Cardiac muscle cell (in vitro differentiated cells and primary cell): ENCODE measurements around the gene ITGAV. TPM values are rescaled to one million over a fixed set of nuclear protein-coding genes. Genes with fewer than 3 reads are reported as not detected.
A peak's percentile ranks its signal among the peaks of the same experiment; 100 is the strongest.

ENCODE experiments used
- DNase-seq, 2 donors: peaks; one replicate each; pipeline versions ENCODE4 v3.0.0 to v3.0.0-alpha.2; 2010 to 2017; ENCODE audit warnings: low read depth in 1 of 2, low spot score in 1 of 2
- H3K27ac ChIP-seq: fragments of 200-600 bp; sonication (generic); 2 replicates; pipeline ENCODE4 v1.5.1; 2016
- H3K27me3 ChIP-seq: fragments of 200-600 bp; sonication (generic); 2 replicates; pipeline ENCODE4 v1.6.0; 2016; ENCODE audit warnings: control low read depth
- H3K36me3 ChIP-seq: fragments of 200-600 bp; sonication (generic); 2 replicates; pipeline ENCODE4 v1.5.1; 2016; ENCODE audit warnings: control low read depth
- H3K4me1 ChIP-seq: fragments of 200-600 bp; sonication (generic); 2 replicates; pipeline ENCODE4 v1.8.1; 2017; ENCODE audit warnings: low read depth, mild to moderate bottlenecking, mixed run types
- H3K4me3 ChIP-seq: fragments of 200-600 bp; sonication (generic); 2 replicates; pipeline ENCODE4 v1.5.1; 2016; ENCODE audit warnings: mild to moderate bottlenecking
- H3K9me3 ChIP-seq: fragments of 200-600 bp; sonication (generic); 2 replicates; pipeline ENCODE4 v1.5.1; 2017; ENCODE audit warnings: low read depth, mild to moderate bottlenecking, control low read depth
- polyA plus RNA-seq: library from polyadenylated mRNA; unstranded; fragments of >200 nt; fragmentation: Nextera tagmentation; extraction: Ambion mirVana; gene quantifications from 2 replicates; pipeline ENCODE4 v1.2.1, GENCODE V29; 2016
- total RNA-seq: library from RNA; depleted of rRNA; stranded (reverse); fragments of >200 nt; gene quantifications from 2 replicates; pipeline ENCODE4 v1.2.3, GENCODE V29; 2016
- TF ChIP-seq, protein P1 (sequence below): IDR thresholded peaks from 2 replicates; pipeline ENCODE4 v1.5.1; 2012; ENCODE audit warnings: low read depth, mild to moderate bottlenecking, low read length

Gene ITGAV
- total and polyA plus RNA-seq, 2 experiments from 2014 or later: 39.4 to 99.8 TPM

DNA sequence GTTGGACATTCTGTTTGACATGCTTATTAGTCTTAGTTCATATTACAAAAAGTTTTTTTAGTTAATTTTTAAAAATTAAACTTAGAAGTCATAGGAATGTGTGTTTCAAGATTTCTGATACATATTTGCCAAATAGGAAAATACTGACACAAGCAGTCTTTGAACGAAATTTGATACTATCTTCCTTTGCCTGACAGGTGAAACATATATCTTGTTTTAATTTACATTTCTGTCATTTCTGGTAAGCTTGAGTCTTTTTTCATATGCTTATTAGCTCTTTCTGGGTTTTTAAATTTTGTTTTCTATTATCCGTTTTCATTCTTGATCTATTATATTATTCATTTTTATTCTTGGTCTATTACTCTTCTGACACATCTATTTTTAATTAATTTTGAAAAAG lies 24.5 kb downstream of the ITGAV start:
- Histone ChIP-seq H3K27ac (no peak overlapping the region), H3K4me3 (no peak overlapping the region), H3K4me1 (peaks cover 28% of the 10 kb centered on the region)

DNA sequence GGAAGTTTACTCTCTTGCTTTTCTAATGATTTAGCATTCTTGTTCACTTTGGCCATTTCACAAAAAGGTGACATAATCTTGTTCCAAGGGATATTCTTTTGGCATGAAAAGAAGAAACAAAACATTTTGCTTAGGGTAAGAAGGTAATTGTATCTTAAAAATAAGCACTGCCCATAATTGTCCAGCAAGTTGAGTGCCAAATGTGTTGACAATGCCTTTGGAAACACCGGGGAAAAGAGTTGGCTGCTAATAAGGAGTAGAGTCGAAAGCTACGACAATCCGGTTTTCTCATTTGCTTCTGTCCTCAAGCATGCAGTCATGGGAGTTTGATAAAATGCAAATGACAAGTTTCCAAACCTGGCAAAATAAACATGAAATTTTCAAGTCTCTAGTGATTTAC lies 27.3 kb downstream of the ITGAV start:
- no peak overlapping the region for H3K4me3 ChIP-seq
- H3K27me3 ChIP-seq: no peaks in the 10 kb centered on the region
- peak overlapping the region; percentile 21 for H3K27ac ChIP-seq
- H3K9me3 ChIP-seq: no peaks in the 10 kb centered on the region
- DNase-seq: no peak
- TF ChIP-seq, protein P1, sequence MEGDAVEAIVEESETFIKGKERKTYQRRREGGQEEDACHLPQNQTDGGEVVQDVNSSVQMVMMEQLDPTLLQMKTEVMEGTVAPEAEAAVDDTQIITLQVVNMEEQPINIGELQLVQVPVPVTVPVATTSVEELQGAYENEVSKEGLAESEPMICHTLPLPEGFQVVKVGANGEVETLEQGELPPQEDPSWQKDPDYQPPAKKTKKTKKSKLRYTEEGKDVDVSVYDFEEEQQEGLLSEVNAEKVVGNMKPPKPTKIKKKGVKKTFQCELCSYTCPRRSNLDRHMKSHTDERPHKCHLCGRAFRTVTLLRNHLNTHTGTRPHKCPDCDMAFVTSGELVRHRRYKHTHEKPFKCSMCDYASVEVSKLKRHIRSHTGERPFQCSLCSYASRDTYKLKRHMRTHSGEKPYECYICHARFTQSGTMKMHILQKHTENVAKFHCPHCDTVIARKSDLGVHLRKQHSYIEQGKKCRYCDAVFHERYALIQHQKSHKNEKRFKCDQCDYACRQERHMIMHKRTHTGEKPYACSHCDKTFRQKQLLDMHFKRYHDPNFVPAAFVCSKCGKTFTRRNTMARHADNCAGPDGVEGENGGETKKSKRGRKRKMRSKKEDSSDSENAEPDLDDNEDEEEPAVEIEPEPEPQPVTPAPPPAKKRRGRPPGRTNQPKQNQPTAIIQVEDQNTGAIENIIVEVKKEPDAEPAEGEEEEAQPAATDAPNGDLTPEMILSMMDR: no peak
- H3K4me1 ChIP-seq: peaks cover 18% of the 10 kb centered on the region
- peaks cover under 1% of the 10 kb centered on the region for H3K36me3 ChIP-seq

More for the DNA sequence above, 24.5 kb downstream of the ITGAV start:
- Histone ChIP-seq H3K27me3 (no peaks in the 10 kb centered on the region), H3K36me3 (no peaks in the 10 kb centered on the region), H3K9me3 (no peaks in the 10 kb centered on the region)
- no peak for DNase-seq
- TF ChIP-seq, protein P1: no peak

DNA sequence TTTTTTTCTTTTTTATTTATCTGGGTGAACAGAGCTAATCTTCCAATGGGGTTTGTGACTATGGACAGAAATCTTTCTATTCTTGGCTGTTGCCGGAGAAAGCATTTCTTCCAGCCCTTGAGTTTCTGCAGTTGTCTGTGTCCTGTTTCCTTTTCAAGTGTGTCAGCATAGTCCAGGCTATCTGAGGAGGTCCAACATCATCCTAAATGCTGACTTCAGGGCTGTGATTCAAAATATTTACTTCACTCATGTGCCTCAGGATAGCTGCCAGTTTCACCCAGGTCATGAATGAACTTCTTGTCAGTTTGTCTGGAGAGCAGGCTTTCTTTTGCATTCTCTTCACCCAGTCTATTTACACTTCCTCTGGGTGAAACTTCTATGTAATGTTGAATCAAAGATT lies 27.9 kb downstream of the ITGAV start:
- Histone ChIP-seq H3K27me3 (no peaks in the 10 kb centered on the region), H3K4me3 (no peak overlapping the region), H3K4me1 (peaks cover 12% of the 10 kb centered on the region), H3K9me3 (no peaks in the 10 kb centered on the region), H3K27ac (peak overlapping the region; percentile 21), H3K36me3 (peaks cover 7% of the 10 kb centered on the region)
- peak in 1 of 2 donors; percentile 17 for DNase-seq
- TF ChIP-seq, protein P1: no peak

DNA sequence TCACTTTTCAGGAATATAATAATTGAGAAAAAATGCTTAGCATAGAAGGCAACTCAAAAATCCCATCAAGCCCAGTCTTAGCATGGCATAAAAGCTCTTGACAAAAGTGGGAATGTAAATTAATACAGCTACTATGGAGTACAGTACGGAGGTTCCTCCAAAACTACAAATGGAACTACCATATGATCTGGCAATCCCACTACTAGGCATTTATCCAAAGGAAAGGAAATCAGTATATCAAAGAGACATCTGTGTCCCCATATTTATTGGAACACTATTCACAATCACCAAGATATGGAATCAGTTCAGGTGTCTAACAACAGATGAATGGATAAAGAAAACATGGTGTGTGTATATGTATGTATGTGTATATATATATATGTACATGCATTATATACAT lies 28.8 kb downstream of the ITGAV start:
- Histone ChIP-seq H3K4me1 (peaks cover 12% of the 10 kb centered on the region), H3K36me3 (peaks cover 10% of the 10 kb centered on the region), H3K27me3 (no peaks in the 10 kb centered on the region), H3K9me3 (no peaks in the 10 kb centered on the region), H3K27ac (no peak overlapping the region), H3K4me3 (no peak overlapping the region)
- DNase-seq: no peak
- TF ChIP-seq, protein P1: no peak

DNA sequence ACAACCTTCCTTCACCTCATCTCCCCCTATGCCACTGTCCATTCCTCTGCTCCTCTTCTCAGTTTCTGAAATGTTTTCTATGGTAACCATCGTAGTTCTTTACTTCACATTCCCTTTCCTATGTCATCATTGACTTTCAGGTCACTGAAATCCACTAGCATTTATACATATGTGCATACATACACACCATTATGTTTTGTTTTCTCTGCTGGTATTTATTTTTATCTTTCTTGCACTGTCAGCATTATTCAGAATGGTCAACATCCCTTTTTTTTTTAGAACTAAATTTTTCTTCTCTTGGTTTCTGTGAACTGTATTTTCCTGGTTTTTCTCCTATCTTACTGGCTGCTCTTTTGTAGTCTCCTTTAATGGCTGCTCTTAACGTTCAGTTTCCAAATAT lies 33.2 kb downstream of the ITGAV start:
- no peaks in the 10 kb centered on the region for H3K9me3 ChIP-seq
- H3K36me3 ChIP-seq: peaks cover 22% of the 10 kb centered on the region

More for the DNA sequence above, 33.2 kb downstream of the ITGAV start:
- no peak for DNase-seq
- H3K4me1 ChIP-seq: no peaks in the 10 kb centered on the region
- H3K27ac ChIP-seq: no peak overlapping the region
- H3K27me3 ChIP-seq: no peaks in the 10 kb centered on the region
- TF ChIP-seq, protein P1: no peak
- no peak overlapping the region for H3K4me3 ChIP-seq
